Measurements from ENCODE around the gene MAN2A2.

DNA sequence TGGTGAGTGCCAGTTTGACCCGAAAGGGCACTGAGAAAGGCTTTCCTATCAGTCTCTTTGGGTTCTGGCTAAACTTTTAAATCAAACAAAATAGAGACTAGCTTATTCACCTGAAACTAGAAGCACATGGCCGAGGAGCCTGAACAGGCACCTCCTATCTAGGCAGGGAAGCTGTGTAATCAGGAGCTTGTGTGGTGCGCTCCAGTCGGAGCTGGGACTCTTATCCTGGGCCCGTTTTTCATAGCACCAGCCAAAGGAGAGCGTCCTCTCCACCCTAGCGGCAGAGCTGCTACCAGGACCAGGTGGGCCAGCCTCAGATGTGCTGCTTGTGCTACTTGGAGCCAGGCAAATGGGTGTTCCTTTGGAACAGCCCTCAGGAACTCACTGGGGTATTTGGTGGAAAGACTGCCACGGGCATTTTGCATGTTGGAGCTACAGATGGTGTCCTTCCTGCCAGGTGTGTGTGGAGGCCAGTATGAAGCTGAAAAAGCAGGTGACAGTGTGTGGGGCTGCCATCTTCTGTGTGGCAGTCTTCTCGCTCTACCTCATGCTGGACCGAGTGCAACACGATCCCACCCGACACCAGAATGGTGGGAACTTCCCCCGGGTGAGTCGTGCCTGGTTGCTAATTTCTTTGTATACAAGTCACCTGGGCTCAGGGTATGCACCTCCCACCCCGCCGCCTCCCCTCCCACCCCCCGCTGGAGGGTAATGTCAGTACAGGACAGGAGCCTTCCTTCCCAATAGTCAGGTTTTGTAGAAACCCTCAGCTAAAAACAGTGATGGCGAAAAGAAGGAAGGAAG lies 833 bp downstream of the MAN2A2 start:
- TF ChIP-seq GATA2 (IDR thresholded peaks at IDR 0.05; ENCODE audit: low read depth, low read length): no peak
- no peak for TF ChIP-seq GATA3 (IDR thresholded peaks at IDR 0.05; ENCODE audit: low read depth, low read length)

Data from SH-SY5Y (cell line).